ENCODE data around the gene NDC1.

NDC1 gene

GRCh38 chr1:53731043-53731600, 107.0 kb downstream of the NDC1 start:
- DNase-seq (ENCODE audit: low read depth), result no peak

- no peak for DNase-seq (ENCODE audit: low read depth)
These were observed 107.8 kb downstream of the NDC1 start for GRCh38 chr1:53730224-53730865.

- no peak for DNase-seq (ENCODE audit: low read depth)
These were observed 108.5 kb downstream of the NDC1 start for GRCh38 chr1:53729456-53730223.

- DNase-seq (ENCODE audit: low read depth), result no peak
These were observed 109.2 kb downstream of the NDC1 start for GRCh38 chr1:53728702-53729455.

GRCh38 chr1:53728196-53728595, 109.9 kb downstream of the NDC1 start:
- DNase-seq (ENCODE audit: low read depth), result no peak

GRCh38 chr1:53727461-53728092, 110.5 kb downstream of the NDC1 start:
- DNase-seq (ENCODE audit: low read depth), result no peak

- no peak for DNase-seq (ENCODE audit: low read depth)
These were observed 112.0 kb downstream of the NDC1 start for GRCh38 chr1:53726009-53726600.

GRCh38 chr1:53725238-53725689, 112.8 kb downstream of the NDC1 start:
- DNase-seq (ENCODE audit: low read depth), result no peak

- DNase-seq (ENCODE audit: low read depth), result no peak
These were observed 116.1 kb downstream of the NDC1 start for GRCh38 chr1:53722025-53722424.

- no peak for DNase-seq (ENCODE audit: low read depth)
These were observed 117.0 kb downstream of the NDC1 start for GRCh38 chr1:53721088-53721487.

- no peak for DNase-seq (ENCODE audit: low read depth)
These were observed 118.6 kb downstream of the NDC1 start for GRCh38 chr1:53719469-53719868.

- DNase-seq (ENCODE audit: low read depth), result no peak
These were observed 119.7 kb downstream of the NDC1 start for GRCh38 chr1:53718443-53718842.

GRCh38 chr1:53717025-53717804, 120.9 kb downstream of the NDC1 start:
- no peak for DNase-seq (ENCODE audit: low read depth)

GRCh38 chr1:53716150-53716549, 121.9 kb downstream of the NDC1 start:
- DNase-seq (ENCODE audit: low read depth), result no peak

GRCh38 chr1:53715478-53715877, 122.6 kb downstream of the NDC1 start:
- no peak for DNase-seq (ENCODE audit: low read depth)

All from stimulated activated CD8-positive, alpha-beta memory T cell treated with anti-CD3 and anti-CD28 coated beads, Interleukin-15, amount 100 ng/mL, for 1 hour (primary cell).